Fibroblast of mammary gland (primary cell): ENCODE data around the gene MORN3.

Experiments used
- DNase-seq: peaks from one replicate; pipeline ENCODE4 v3.0.0-alpha.2; 2010; ENCODE audit warnings: low read depth
- H3K4me3 ChIP-seq: 2 replicates; pipeline ENCODE4 v1.5.1; 2011; ENCODE audit warnings: low read depth, mild to moderate bottlenecking, low read length, moderate library complexity; ENCODE audit not compliant: control insufficient read depth
- TF ChIP-seq, protein P1 (sequence below): conservative IDR thresholded peaks from 2 replicates; pipeline ENCODE4 v1.5.1; 2011; ENCODE audit warnings: low read depth, low read length, inconsistent platforms; ENCODE audit not compliant: control insufficient read depth, insufficient read depth

The MORN3 gene

DNA sequence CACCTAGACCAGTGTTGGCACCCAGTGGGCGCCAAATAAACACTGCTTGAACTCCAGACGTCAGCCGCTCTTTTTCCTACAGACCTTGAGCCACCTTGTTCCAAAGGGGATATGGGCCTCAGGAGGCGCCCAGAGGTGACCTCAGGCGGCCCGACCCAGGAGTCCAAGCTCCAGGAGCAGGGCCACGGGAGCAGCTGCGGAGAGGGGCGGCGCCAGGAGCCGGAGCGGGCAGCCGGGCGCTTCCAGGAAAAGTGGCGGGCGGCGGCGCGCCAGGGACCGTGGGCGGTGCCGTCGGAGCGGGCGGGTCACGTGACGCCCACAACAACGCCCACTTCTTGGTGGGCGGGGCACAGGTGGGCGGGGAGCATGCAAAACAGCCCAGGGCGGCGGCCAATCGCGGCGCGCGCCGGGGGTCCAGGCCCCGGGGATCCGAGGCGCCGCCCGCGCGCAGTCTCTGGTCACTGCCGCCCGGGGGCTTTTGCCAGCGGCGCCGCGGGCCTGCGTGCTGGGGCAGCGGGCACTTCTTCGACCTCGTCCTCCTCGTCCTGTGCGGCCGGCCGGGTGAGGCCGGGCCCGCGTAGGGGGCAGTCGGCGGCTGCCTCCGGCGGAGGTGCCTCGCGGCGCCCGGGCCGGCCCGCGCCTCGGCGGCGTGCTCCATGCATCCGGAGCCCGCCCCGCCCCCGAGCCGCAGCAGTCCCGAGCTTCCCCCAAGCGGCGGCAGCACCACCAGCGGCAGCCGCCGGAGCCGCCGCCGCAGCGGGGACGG is 43.2 kb downstream of the MORN3 start, which contains the start of gene ORAI1:
TSS of gene ORAI1 (plus strand) at position 444 of the 766 bp plus-strand sequence.
- peak within 1 kb of the TSS; percentile 77 for H3K4me3 ChIP-seq
- peak; percentile 88 for DNase-seq
- TF ChIP-seq, protein P1, sequence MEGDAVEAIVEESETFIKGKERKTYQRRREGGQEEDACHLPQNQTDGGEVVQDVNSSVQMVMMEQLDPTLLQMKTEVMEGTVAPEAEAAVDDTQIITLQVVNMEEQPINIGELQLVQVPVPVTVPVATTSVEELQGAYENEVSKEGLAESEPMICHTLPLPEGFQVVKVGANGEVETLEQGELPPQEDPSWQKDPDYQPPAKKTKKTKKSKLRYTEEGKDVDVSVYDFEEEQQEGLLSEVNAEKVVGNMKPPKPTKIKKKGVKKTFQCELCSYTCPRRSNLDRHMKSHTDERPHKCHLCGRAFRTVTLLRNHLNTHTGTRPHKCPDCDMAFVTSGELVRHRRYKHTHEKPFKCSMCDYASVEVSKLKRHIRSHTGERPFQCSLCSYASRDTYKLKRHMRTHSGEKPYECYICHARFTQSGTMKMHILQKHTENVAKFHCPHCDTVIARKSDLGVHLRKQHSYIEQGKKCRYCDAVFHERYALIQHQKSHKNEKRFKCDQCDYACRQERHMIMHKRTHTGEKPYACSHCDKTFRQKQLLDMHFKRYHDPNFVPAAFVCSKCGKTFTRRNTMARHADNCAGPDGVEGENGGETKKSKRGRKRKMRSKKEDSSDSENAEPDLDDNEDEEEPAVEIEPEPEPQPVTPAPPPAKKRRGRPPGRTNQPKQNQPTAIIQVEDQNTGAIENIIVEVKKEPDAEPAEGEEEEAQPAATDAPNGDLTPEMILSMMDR = no peak

DNA sequence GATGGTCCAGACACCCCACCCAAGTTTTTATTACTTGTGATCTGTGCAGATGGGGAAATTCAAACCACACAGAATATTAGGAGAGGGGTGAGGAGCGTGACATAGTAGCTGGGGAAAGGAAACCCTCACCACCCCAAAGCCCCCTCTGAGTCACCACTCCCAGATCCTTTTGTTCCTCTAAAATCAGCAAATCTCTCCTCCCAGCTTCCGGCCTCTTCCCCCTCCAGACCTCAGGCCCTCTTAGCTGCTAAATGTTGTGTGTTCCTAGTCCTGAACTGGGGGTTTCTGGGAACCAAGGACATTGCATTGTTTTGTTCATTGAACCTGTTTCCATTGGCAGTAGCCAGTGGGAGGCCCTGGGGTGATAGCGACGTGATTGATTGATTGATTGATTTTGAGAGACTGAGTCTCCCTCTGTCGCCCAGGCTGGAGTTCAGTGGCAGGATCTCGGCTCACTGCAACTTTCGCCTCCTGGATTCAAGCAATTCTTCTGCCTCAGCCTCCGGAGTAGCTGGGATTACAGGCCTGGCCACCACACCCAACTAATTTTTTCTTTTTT is 49.0 kb downstream of the MORN3 start:
- TF ChIP-seq, protein P1 = no peak
- DNase-seq = no peak
- H3K4me3 ChIP-seq = no peak overlapping the region

DNA sequence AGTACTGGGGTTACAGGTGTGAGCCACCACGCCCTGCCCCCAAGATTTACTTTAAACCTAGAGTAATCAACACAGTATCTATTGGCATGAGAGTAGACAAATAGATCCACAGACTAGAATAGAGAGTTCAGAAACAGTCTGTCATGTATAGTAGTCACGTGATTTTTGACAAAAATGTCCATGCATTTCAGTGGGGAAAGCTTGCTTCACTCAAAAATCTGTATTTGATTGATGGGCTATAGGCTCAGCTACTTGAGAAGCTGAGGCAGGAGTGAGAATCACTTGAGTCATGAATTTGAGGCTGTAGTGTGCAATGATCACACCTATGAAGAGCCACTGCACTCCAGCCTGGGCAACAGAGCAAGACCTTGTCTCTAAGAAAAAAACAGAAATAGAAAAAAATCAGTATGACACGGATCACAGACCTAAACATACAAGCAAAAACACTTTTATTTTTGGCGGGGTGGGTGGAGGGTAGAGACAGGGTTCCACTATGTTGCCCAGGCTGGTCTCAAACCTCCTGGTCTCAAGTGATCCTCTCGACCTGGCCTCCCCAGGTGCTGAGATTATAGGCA is 50.7 kb downstream of the MORN3 start:
- TF ChIP-seq, protein P1 = no peak
- no peak overlapping the region for H3K4me3 ChIP-seq
- DNase-seq = no peak

DNA sequence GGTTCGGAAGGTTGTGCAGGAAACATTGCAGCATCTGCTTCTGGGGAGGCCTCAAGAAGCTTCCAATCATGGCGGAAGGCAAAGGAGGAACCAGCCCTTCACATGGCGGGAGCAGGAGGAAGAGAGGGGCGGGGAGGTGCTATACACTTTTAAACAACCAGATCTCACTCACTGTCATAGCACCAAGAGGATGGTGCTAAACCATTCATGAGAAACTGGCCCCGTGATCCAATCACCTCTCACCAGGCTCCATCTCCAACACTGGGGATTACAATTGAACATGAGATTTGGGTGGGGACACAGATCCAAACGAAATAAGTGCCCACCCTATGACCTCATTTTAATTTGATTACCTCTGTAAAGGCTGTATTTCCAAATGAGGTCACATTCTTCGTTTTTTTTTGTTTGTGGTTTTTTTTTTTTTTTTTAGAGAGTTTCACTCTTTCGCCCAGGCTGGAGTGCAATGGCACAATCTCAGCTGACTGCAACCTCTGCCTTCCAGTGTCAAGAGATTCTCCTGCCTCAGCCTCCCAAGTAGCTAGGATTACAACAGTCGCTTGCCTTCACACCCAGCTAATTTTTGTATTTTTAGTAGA is 54.5 kb downstream of the MORN3 start:
- TF ChIP-seq, protein P1 = no peak
- DNase-seq = no peak
- H3K4me3 ChIP-seq = no peak overlapping the region

DNA sequence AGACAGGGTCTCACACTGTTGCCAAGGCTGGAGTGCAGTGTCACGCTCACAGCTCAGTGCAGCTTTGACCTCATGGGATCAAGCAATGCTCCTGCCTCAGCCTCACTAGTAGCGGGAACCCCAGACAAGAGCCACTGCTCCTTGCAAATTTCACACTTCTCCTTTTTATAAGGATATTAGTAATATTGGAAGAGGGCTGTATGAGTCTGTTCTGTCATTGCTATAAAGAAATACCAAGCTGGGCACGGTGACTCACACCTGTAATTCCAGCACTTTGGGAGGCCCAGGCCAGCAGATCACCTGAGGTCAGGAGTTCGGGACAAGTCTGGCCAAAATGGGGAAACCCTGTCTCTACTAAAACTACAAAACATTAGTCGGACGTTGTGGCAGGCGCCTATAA is 56.0 kb downstream of the MORN3 start:
- TF ChIP-seq, protein P1 = no peak
- H3K4me3 ChIP-seq = no peak overlapping the region
- no peak for DNase-seq

DNA sequence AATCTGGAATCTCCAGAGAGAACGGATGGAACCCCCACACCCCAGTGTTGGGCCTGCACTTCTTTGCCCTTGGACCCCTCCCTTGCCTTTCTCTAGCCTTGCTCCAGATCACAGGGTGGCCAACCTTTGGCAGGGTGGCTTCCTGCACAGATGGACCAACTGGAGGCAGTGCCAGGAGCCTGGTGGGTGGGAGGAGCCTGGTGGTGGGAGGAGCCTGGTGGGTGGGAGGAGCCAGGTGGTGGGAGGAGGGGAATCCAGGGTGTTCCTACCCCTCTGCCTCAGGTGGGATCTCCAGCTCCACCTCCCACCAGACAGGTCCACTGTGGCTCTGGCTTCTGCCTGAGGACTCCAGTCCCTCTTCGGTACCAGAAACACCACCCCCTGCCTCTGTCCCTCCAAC is 58.1 kb downstream of the MORN3 start:
- TF ChIP-seq, protein P1 = no peak
- no peak overlapping the region for H3K4me3 ChIP-seq
- DNase-seq = no peak
